Naive thymus-derived CD4-positive, alpha-beta T cell (primary cell): ENCODE results near the gene ANKLE1. TPM values are rescaled to one million over a fixed set of nuclear protein-coding genes. Genes with fewer than 3 reads are reported as not detected.
A peak's percentile ranks its signal among the peaks of the same experiment; 100 is the strongest.

Source experiments
- ATAC-seq: fragments of 150-1000 bp; cut with Tn5 transposase; 2 replicates; pipeline ENCODE4 v1.10.0; 2021; ENCODE audit warnings: mild to moderate bottlenecking, moderate library complexity
- CTCF ChIA-PET: fragments of 350-600 bp; sonication (Branson Sonifier 250); formaldehyde crosslinking; loops from one replicate; lab custom pipeline; 2021; ENCODE audit warnings: antibody characterized with exemption; lab: Charles Lee
- POLR2A ChIA-PET: fragments of 350-600 bp; sonication (Branson Sonifier 250); formaldehyde crosslinking; loops from one replicate; lab custom pipeline; 2021; ENCODE audit warnings: antibody characterized with exemption, inconsistent platforms; lab: Charles Lee
- DNase-seq, 9 donors: peaks; one replicate each; pipeline versions ENCODE4 v3.0.0 to v3.0.0-alpha.2; 2020 to 2022; ENCODE audit warnings: mixed read lengths in 1 of 9
- H3K27ac ChIP-seq: one replicate; pipeline ENCODE4 v1.7.0; 2013; ENCODE audit warnings: mild to moderate bottlenecking, low read depth, low read length, moderate library complexity
- H3K27me3 ChIP-seq, 2 donors: one replicate each; pipeline ENCODE4 v1.7.0; 2013; ENCODE audit warnings: low read length in 2 of 2, mild to moderate bottlenecking in 2 of 2, moderate library complexity in 2 of 2; ENCODE audit not compliant: control insufficient read depth in 2 of 2, insufficient read depth in 2 of 2
- H3K36me3 ChIP-seq, 3 experiments: 1 replicate in 2 of 3; 2 replicates in 1 of 3; pipeline ENCODE4 v1.7.0; 2013; ENCODE audit warnings: low read length in 3 of 3, mild to moderate bottlenecking in 3 of 3, moderate library complexity in 1 of 3; ENCODE audit not compliant: insufficient read depth in 3 of 3, control insufficient read depth in 2 of 3
- H3K4me1 ChIP-seq, 2 donors: one replicate each; pipeline ENCODE4 v1.7.0; 2013; ENCODE audit warnings: low read length in 2 of 2, mild to moderate bottlenecking in 2 of 2, moderate library complexity in 1 of 2; ENCODE audit not compliant: control insufficient read depth in 2 of 2, insufficient read depth in 2 of 2
- H3K4me3 ChIP-seq: 2 replicates; pipeline ENCODE4 v1.7.0; 2013; ENCODE audit warnings: mild to moderate bottlenecking, low read length
- H3K9me3 ChIP-seq, 3 experiments: 1 replicate in 2 of 3; 2 replicates in 1 of 3; pipeline ENCODE4 v1.7.0; 2013; ENCODE audit warnings: low read length in 3 of 3; ENCODE audit not compliant: control insufficient read depth in 2 of 3
- H3K27ac Mint-ChIP-seq, 9 donors: one replicate each; pipeline ENCODE4 v1.8.0; 2020 to 2022; ENCODE audit warnings: mixed read lengths in 9 of 9, mild to moderate bottlenecking in 8 of 9, moderate library complexity in 5 of 9, inconsistent platforms in 2 of 9
- H3K27me3 Mint-ChIP-seq, 5 donors: one replicate each; pipeline ENCODE4 v1.8.0; 2021 to 2022; ENCODE audit warnings: mixed read lengths in 5 of 5, mild to moderate bottlenecking in 1 of 5
- H3K36me3 Mint-ChIP-seq, 5 donors: one replicate each; pipeline ENCODE4 v1.8.0; 2020 to 2022; ENCODE audit warnings: mixed read lengths in 5 of 5, mild to moderate bottlenecking in 3 of 5, inconsistent platforms in 1 of 5
- H3K4me1 Mint-ChIP-seq, 7 donors: one replicate each; pipeline ENCODE4 v1.8.0; 2020 to 2022; ENCODE audit warnings: mixed read lengths in 7 of 7, mild to moderate bottlenecking in 3 of 7, inconsistent platforms in 1 of 7
- H3K4me3 Mint-ChIP-seq, 10 donors: one replicate each; pipeline ENCODE4 v1.8.0; 2020 to 2022; ENCODE audit warnings: mild to moderate bottlenecking in 10 of 10, mixed read lengths in 10 of 10, moderate library complexity in 6 of 10, inconsistent platforms in 2 of 10
- H3K9me3 Mint-ChIP-seq, 11 donors: one replicate each; pipeline ENCODE4 v1.8.0; 2020 to 2022; ENCODE audit warnings: mixed read lengths in 11 of 11, mild to moderate bottlenecking in 4 of 11, inconsistent platforms in 1 of 11, moderate library complexity in 1 of 11
- intact Hi-C, 2 donors: fragments of 100-400 bp; cut with micrococcal nuclease; formaldehyde crosslinking; loops; one replicate each; pipeline ENCODE4 v1.15.1; 2023
- polyA plus RNA-seq, 2 donors: library from polyadenylated mRNA; unstranded; fragments of 300-500 nt; fragmentation: Illumina TruSeq; gene quantifications; one replicate each; pipeline ENCODE4 v1.2.3, GENCODE V29; 2021
- total RNA-seq, 6 experiments: library from RNA in 5 of 6; stranded (reverse) in 5 of 6; gene quantifications; 1 replicate in 5 of 6; 2 replicates in 1 of 6; pipeline ENCODE4 v1.2.3 and lab custom pipeline; 2021 to 2026

ANKLE1 gene
- total and polyA plus RNA-seq, 7 experiments from 2014 or later: 0.29 to 5.5 (median 3.2) TPM; not detected in 1

GRCh38 chr19:17324357-17325114, 42.8 kb downstream of the ANKLE1 start:
- no peaks in the 10 kb centered on the region for H3K9me3 ChIP-seq
- Mint-ChIP-seq H3K27ac (no peak overlapping the region), H3K36me3 (peaks cover 0 to 8% (median 0%) of the 10 kb centered on the region in 5 donors), H3K9me3 (peaks cover 0 to 1% (median 0%) of the 10 kb centered on the region in 11 donors), H3K27me3 (peaks cover 0 to 2% (median 0%) of the 10 kb centered on the region in 5 donors), H3K4me3 (peak overlapping the region in 1 of 10 donors; percentile 57), H3K4me1 (peaks cover 7 to 13% (median 10%) of the 10 kb centered on the region in 7 donors)
- H3K4me1 ChIP-seq: peaks cover 4 to 5% of the 10 kb centered on the region in 2 donors
- H3K27ac ChIP-seq: no peak overlapping the region
- peaks cover 0 to 33% (median 7%) of the 10 kb centered on the region in 3 experiments for H3K36me3 ChIP-seq
- intact Hi-C loops: no loop called here
- ChIA-PET CTCF (interaction anchor here (1.0 kb wide), 1 partner anchor 62 kb away, joined by 3 read pairs; no protein-coding TSS in a partner anchor), POLR2A (interaction anchor here (0.5 to 6.6 kb wide), 4 partner anchors 9 to 42 kb away, joined by 3 to 36 read pairs (median 4); partner anchors contain the start of gene DDA1)
- no peak overlapping the region for H3K4me3 ChIP-seq
- no peak for ATAC-seq
- DNase-seq: no peak
- no peaks in the 10 kb centered on the region for H3K27me3 ChIP-seq

- Mint-ChIP-seq H3K27me3 (peaks cover 0 to 7% (median 0%) of the 10 kb centered on the region in 5 donors), H3K27ac (no peak overlapping the region), H3K9me3 (peaks cover 0 to 1% (median 0%) of the 10 kb centered on the region in 11 donors), H3K36me3 (peaks cover 0 to 10% (median 0%) of the 10 kb centered on the region in 5 donors), H3K4me1 (peaks cover 8 to 16% (median 13%) of the 10 kb centered on the region in 7 donors), H3K4me3 (peak overlapping the region in 1 of 10 donors; percentile 58)
- ChIA-PET CTCF (interaction anchor here (1.0 kb wide), 1 partner anchor 61 kb away, joined by 3 read pairs; no protein-coding TSS in a partner anchor), POLR2A (interaction anchor here (0.5 to 6.6 kb wide), 4 partner anchors 8 to 41 kb away, joined by 3 to 36 read pairs (median 4); partner anchors contain the start of gene DDA1)
- Histone ChIP-seq H3K4me1 (peaks cover 6 to 7% of the 10 kb centered on the region in 2 donors), H3K4me3 (no peak overlapping the region), H3K27me3 (no peaks in the 10 kb centered on the region), H3K27ac (no peak overlapping the region), H3K9me3 (no peaks in the 10 kb centered on the region), H3K36me3 (peaks cover 0 to 27% (median 5%) of the 10 kb centered on the region in 3 experiments)
- no peak for ATAC-seq
- DNase-seq: no peak
- intact Hi-C loops: no loop called here
Measured at GRCh38 chr19:17325133-17325532, 43.4 kb downstream of the ANKLE1 start.

- Mint-ChIP-seq H3K36me3 (peaks cover 0 to 16% (median 0%) of the 10 kb centered on the region in 5 donors), H3K27me3 (peaks cover 0 to 12% (median 0%) of the 10 kb centered on the region in 5 donors), H3K27ac (peak overlapping the region in 2 of 9 donors; percentile 13 to 25), H3K9me3 (peaks cover 0 to 1% (median 0%) of the 10 kb centered on the region in 11 donors), H3K4me1 (peaks cover 12 to 23% (median 16%) of the 10 kb centered on the region in 7 donors), H3K4me3 (peak overlapping the region in 2 of 10 donors; percentile 3 to 14)
- no peaks in the 10 kb centered on the region for H3K27me3 ChIP-seq
- intact Hi-C loops: no loop called here
- no peak overlapping the region for H3K4me3 ChIP-seq
- CTCF ChIA-PET: interaction anchor here (0.6 to 1.7 kb wide), 3 partner anchors 16 to 69 kb away, joined by 3 to 5 read pairs (median 3); partner anchors contain the start of gene DDA1
- H3K27ac ChIP-seq: no peak overlapping the region
- H3K36me3 ChIP-seq: peaks cover 0 to 18% (median 0%) of the 10 kb centered on the region in 3 experiments
- DNase-seq: no peak
- H3K9me3 ChIP-seq: no peaks in the 10 kb centered on the region
- POLR2A ChIA-PET: interaction anchor here (0.6 to 6.6 kb wide), 4 partner anchors 11 to 59 kb away, joined by 3 to 36 read pairs (median 6); partner anchors contain the start of gene DDA1
- no peak for ATAC-seq
- peaks cover 6 to 7% of the 10 kb centered on the region in 2 donors for H3K4me1 ChIP-seq
Measured at GRCh38 chr19:17325881-17326594, 44.3 kb downstream of the ANKLE1 start.

- POLR2A ChIA-PET: interaction anchor here (0.6 to 6.6 kb wide), 4 partner anchors 10 to 60 kb away, joined by 3 to 36 read pairs (median 6); partner anchors contain the start of gene DDA1
- H3K36me3 ChIP-seq: peaks cover 0 to 14% (median 0%) of the 10 kb centered on the region in 3 experiments
- H3K27ac ChIP-seq: no peak overlapping the region
- peaks cover 6 to 7% of the 10 kb centered on the region in 2 donors for H3K4me1 ChIP-seq
- H3K4me1 Mint-ChIP-seq: peaks cover 12 to 23% (median 16%) of the 10 kb centered on the region in 7 donors
- no peak for ATAC-seq
- no peak for DNase-seq
- peaks cover 0 to 16% (median 0%) of the 10 kb centered on the region in 5 donors for H3K36me3 Mint-ChIP-seq
- CTCF ChIA-PET: interaction anchor here (0.9 to 1.7 kb wide), 2 partner anchors 17 to 34 kb away, joined by 3 to 5 read pairs; partner anchors contain the start of gene DDA1
- peaks cover 0 to 1% (median 0%) of the 10 kb centered on the region in 11 donors for H3K9me3 Mint-ChIP-seq
- H3K9me3 ChIP-seq: no peaks in the 10 kb centered on the region
- intact Hi-C loops: no loop called here
- H3K27me3 ChIP-seq: no peaks in the 10 kb centered on the region
- H3K27ac Mint-ChIP-seq: no peak overlapping the region
- H3K4me3 ChIP-seq: no peak overlapping the region
- peak overlapping the region in 5 of 10 donors; percentile 3 to 85 (median 51) for H3K4me3 Mint-ChIP-seq
- H3K27me3 Mint-ChIP-seq: peaks cover 0 to 12% (median 0%) of the 10 kb centered on the region in 5 donors
Measured at GRCh38 chr19:17326595-17326966, 44.9 kb downstream of the ANKLE1 start.

GRCh38 chr19:17327068-17327653, 45.5 kb downstream of the ANKLE1 start:
- H3K4me3 Mint-ChIP-seq: peak overlapping the region in 6 of 10 donors; percentile 18 to 85 (median 47)
- peaks cover 0 to 1% (median 0%) of the 10 kb centered on the region in 11 donors for H3K9me3 Mint-ChIP-seq
- CTCF ChIA-PET: interaction anchor here (0.9 to 1.7 kb wide), 2 partner anchors 17 to 35 kb away, joined by 3 to 5 read pairs; partner anchors contain the start of gene DDA1

More at GRCh38 chr19:17327068-17327653, 45.5 kb downstream of the ANKLE1 start:
- H3K27ac Mint-ChIP-seq: peak overlapping the region in 2 of 9 donors; percentile 22 to 55
- DNase-seq: no peak
- no peak overlapping the region for H3K4me3 ChIP-seq
- H3K4me1 ChIP-seq: peaks cover 6 to 7% of the 10 kb centered on the region in 2 donors
- ATAC-seq: no peak
- intact Hi-C loops: no loop called here
- H3K4me1 Mint-ChIP-seq: peaks cover 10 to 23% (median 16%) of the 10 kb centered on the region in 7 donors
- H3K27ac ChIP-seq: no peak overlapping the region
- H3K27me3 Mint-ChIP-seq: peaks cover 0 to 12% (median 0%) of the 10 kb centered on the region in 5 donors
- peaks cover 0 to 8% (median 0%) of the 10 kb centered on the region in 3 experiments for H3K36me3 ChIP-seq
- no peaks in the 10 kb centered on the region for H3K27me3 ChIP-seq
- H3K9me3 ChIP-seq: no peaks in the 10 kb centered on the region
- peaks cover 0 to 16% (median 0%) of the 10 kb centered on the region in 5 donors for H3K36me3 Mint-ChIP-seq
- POLR2A ChIA-PET: interaction anchor here (0.6 to 6.6 kb wide), 3 partner anchors 10 to 60 kb away, joined by 3 to 36 read pairs (median 4); partner anchors contain the start of gene DDA1
